GM21360 (cell line): ENCODE data around the gene CCNJL.
A peak's percentile ranks its signal among the peaks of the same experiment; 100 is the strongest.

Experiments
- ATAC-seq: cut with Tn5 transposase; IDR thresholded peaks from one replicate; pipeline ENCODE4 v1.9.1; 2021; ENCODE audit warnings: mild to moderate bottlenecking, moderate library complexity; ENCODE audit not compliant: unreplicated experiment

The CCNJL gene

GRCh38 chr5:160231783-160232342, 80.5 kb downstream of the CCNJL start:
- peak; percentile 44 for ATAC-seq

- peak; percentile 67 for ATAC-seq
These were observed 81.5 kb downstream of the CCNJL start for GRCh38 chr5:160230686-160231527.

DNA sequence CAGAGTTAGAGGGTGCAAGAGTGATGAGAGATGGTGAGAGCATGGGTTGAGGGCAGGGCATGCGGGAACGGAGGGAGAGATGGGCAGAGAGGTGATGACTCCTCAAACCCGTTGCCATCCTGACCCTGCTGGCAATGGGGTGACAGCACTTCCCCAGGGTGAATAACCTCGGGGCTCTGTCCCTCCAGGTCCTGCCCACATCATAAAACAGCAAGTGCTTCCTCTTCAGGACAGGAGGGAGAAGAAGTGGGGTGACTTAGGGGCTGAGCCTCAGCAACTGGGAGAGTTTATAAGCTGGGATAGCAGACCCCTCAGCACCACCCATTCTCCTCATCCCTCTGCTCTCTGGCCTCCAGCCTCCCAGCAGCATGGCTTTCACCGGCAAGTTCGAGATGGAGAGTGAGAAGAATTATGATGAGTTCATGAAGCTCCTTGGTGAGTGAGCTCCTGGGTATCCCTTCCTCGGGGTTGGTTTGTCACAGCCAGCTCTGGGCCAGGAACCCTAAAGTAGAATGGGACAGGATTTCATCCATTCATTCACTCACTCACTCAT, 83.1 kb downstream of the CCNJL start, which contains the start of gene FABP6:
Gene FABP6, plus strand, starts transcription at position 317 of the 553 bp plus-strand sequence. Its CDS starts 52 bp downstream, at position 369.
- ATAC-seq: no peak

GRCh38 chr5:160227012-160227411, 85.4 kb downstream of the CCNJL start:
- ATAC-seq: no peak

DNA sequence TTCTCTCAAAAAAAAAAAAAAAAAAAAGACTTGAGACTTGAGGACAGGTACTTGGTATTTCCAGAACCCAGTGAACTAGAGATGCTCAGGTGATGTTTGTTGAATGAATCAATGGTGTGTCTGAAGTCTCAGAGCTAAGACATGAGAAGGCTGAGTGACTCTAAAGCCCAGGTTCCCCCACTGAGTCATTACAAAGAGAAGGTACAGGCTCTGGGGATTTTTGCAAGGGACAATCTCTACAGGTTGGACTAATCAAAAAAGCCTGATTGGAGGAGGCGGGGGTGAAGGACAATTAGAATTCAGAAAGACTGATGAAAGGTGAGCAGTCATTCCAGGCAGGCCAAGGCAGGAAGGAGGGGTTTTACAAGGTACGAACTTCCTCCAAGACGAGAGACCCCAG, 91.3 kb downstream of the CCNJL start:
- peak; percentile 66 for ATAC-seq

- ATAC-seq: no peak
These were observed 93.0 kb downstream of the CCNJL start for GRCh38 chr5:160219356-160219755.

GRCh38 chr5:160213537-160213936, 98.8 kb downstream of the CCNJL start:
- no peak for ATAC-seq

DNA sequence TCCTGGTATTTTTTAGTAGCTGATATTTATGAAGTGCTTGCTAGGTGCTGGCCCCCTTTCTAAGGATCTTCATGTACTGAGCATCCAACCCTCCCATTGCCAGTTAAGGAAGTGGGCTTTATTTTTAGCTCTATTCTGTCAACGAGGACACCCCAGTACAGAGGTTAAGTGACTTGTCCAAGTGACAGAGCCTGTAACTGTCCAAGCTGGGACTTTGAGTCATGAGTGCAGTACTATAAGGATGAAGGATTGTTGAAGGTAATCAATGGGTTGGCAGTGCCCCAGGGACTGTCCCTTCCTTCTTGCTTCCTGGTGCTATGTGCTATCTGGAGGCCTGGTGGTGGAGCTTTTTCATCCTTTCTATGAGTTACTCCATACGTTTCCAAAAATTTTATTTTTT, 101.0 kb downstream of the CCNJL start:
- no peak for ATAC-seq

GRCh38 chr5:160210606-160211005, 101.8 kb downstream of the CCNJL start:
- ATAC-seq: no peak

- no peak for ATAC-seq
These were observed 102.4 kb downstream of the CCNJL start for GRCh38 chr5:160209917-160210316.

DNA sequence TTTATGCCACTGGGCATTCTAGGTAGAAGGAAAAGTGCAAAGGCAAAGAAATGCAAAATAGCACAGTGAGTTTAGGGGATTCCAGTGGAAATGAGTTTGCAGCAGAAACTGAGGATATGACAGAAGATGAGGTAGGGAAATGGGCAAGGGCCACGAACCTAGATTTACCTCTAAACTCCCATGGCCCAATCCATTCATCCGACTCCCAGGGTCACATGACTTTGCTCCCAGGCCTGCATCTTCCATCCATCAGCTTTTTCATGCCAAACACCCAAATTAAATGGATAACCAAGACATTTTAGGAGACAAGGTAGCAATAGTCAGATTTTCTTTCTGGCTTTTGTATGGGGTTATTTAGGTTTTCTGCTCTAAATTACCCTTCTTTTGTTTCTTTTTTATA, 105.3 kb downstream of the CCNJL start:
- ATAC-seq: no peak
